Smooth muscle cell (in vitro differentiated cells): ENCODE results near the gene ATP9A. TPM values are rescaled to one million over a fixed set of nuclear protein-coding genes. Genes with fewer than 3 reads are reported as not detected.

Experiments
- DNase-seq: peaks from one replicate; lab custom pipeline; 2025; ENCODE audit not compliant: unreplicated experiment; lab: John Stamatoyannopoulos, UW
- H2AFZ ChIP-seq: fragments of 200-600 bp; sonication (generic); 2 replicates; pipeline ENCODE4 v1.6.0; 2016; ENCODE audit warnings: antibody characterized with exemption, low read depth, mild to moderate bottlenecking
- H3F3A ChIP-seq: fragments of 200-600 bp; sonication (generic); 2 replicates; pipeline ENCODE4 v1.6.0; 2017; ENCODE audit warnings: antibody characterized with exemption, low read depth
- H3K27ac ChIP-seq: fragments of 200-600 bp; sonication (generic); 2 replicates; pipeline ENCODE4 v1.5.1; 2016; ENCODE audit warnings: low read depth, mild to moderate bottlenecking
- H3K27me3 ChIP-seq: fragments of 200-600 bp; sonication (generic); 2 replicates; pipeline ENCODE4 v1.6.1; 2016; ENCODE audit warnings: low read depth, mild to moderate bottlenecking
- H3K36me3 ChIP-seq: fragments of 200-600 bp; sonication (generic); 2 replicates; pipeline ENCODE4 v1.5.1; 2016; ENCODE audit warnings: low read depth
- H3K4me1 ChIP-seq: fragments of 200-600 bp; sonication (generic); 2 replicates; pipeline ENCODE4 v1.5.1; 2016; ENCODE audit warnings: low read depth
- H3K4me2 ChIP-seq: fragments of 200-600 bp; sonication (generic); 2 replicates; pipeline ENCODE4 v1.6.0; 2016; ENCODE audit warnings: mild to moderate bottlenecking
- H3K4me3 ChIP-seq: fragments of 200-600 bp; sonication (generic); 2 replicates; pipeline ENCODE4 v1.5.1; 2016; ENCODE audit warnings: mild to moderate bottlenecking
- H3K79me2 ChIP-seq: fragments of 200-600 bp; sonication (generic); 2 replicates; pipeline ENCODE4 v1.6.0; 2016; ENCODE audit warnings: low read depth, mild to moderate bottlenecking
- H3K9ac ChIP-seq: fragments of 200-600 bp; sonication (generic); 2 replicates; pipeline ENCODE4 v1.6.0; 2016; ENCODE audit warnings: low read depth
- H3K9me3 ChIP-seq: fragments of 200-600 bp; sonication (generic); replicated peaks from 2 replicates; pipeline ENCODE4 v1.5.1; 2016; ENCODE audit warnings: low read depth
- H4K20me1 ChIP-seq: fragments of 200-600 bp; sonication (generic); 2 replicates; pipeline ENCODE4 v1.6.0; 2016; ENCODE audit warnings: low read depth
- WGBS: methylation state at CpG from one replicate; pipeline ENCODE4 v1.1.7; 2016; ENCODE audit warnings: low lambda C conversion rate; 5-methylcytosine and 5-hydroxymethylcytosine counted together
- polyA plus RNA-seq: library from polyadenylated mRNA; unstranded; fragments of >200 nt; fragmentation: Nextera tagmentation; extraction: Ambion mirVana; gene quantifications from 2 replicates; pipeline ENCODE4 v1.2.1, GENCODE V29; 2016
- total RNA-seq: library from RNA; depleted of rRNA; stranded (reverse); fragments of >200 nt; gene quantifications from 2 replicates; pipeline ENCODE4 v1.2.3, GENCODE V29; 2014
- TF ChIP-seq, protein P1 (sequence below): fragments of 200-600 bp; sonication (generic); IDR thresholded peaks from 2 replicates; pipeline ENCODE4 v1.5.1; 2017; ENCODE audit warnings: borderline replicate concordance, mild to moderate bottlenecking, antibody characterized with exemption; ENCODE audit not compliant: insufficient read depth, poor library complexity, severe bottlenecking

The ATP9A gene
- total and polyA plus RNA-seq, 2 experiments from 2014 or later: 3.4 to 8.0 TPM

DNA sequence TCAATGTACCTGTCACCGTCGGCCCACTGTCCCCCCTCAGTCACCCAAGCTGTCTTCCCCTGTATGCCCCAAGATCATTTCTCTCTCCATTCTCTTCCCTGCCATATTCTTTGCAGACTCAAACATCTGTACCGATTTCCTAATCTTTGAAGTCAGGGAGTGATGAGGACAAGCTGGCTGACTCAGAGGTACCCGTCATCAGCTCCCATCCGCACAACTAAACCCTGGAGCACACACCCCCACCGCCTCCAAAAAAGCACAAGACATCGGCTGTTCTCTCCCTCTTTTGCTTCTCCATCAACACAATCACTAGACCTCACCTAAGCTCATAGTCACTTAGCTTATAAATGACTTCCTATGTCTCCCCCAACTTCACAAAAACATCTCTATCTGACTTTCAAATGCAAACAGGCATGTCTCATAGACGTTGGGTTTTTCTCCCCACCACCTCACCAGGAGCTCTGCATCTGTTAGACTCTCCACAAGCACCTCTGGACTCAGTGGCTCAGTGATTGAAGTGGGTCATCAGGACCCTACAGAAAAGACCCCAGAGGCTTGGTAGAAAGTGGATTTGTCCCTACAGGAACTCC, 214.2 kb downstream of the ATP9A start:
- Histone ChIP-seq H3K36me3 (no peaks in the 10 kb centered on the region), H2AFZ (no peak overlapping the region), H3K27ac (peak overlapping the region; percentile 31), H4K20me1 (peaks cover 10% of the 10 kb centered on the region), H3K4me2 (no peak overlapping the region), H3K4me3 (no peak overlapping the region), H3F3A (no peaks in the 10 kb centered on the region), H3K9ac (no peak overlapping the region), H3K27me3 (no peaks in the 10 kb centered on the region), H3K4me1 (no peaks in the 10 kb centered on the region), H3K79me2 (peaks cover 52% of the 10 kb centered on the region), H3K9me3 (no peaks in the 10 kb centered on the region)
- TF ChIP-seq, protein P1, sequence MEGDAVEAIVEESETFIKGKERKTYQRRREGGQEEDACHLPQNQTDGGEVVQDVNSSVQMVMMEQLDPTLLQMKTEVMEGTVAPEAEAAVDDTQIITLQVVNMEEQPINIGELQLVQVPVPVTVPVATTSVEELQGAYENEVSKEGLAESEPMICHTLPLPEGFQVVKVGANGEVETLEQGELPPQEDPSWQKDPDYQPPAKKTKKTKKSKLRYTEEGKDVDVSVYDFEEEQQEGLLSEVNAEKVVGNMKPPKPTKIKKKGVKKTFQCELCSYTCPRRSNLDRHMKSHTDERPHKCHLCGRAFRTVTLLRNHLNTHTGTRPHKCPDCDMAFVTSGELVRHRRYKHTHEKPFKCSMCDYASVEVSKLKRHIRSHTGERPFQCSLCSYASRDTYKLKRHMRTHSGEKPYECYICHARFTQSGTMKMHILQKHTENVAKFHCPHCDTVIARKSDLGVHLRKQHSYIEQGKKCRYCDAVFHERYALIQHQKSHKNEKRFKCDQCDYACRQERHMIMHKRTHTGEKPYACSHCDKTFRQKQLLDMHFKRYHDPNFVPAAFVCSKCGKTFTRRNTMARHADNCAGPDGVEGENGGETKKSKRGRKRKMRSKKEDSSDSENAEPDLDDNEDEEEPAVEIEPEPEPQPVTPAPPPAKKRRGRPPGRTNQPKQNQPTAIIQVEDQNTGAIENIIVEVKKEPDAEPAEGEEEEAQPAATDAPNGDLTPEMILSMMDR: no peak
- WGBS: 57% methylated on average over 8 of the region's 8 CpGs
- no peak for DNase-seq

DNA sequence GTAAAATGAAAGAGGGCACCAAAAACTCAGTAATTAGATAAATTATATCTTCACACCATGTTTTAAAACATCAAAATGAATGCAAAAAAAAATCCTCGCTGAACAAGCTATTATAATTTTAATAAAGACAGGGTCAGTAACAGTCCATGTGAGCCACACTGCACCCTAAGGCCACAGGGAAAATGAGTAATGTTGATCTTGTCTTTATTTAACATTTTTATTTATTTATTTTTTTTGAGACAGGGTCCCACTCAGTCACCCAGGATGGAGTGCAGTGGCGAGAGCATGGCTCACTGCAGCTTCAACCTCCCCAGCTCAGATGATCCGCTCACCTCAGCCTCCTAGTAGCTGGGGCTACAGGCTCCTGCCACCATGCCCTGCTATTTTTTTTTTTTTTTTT, 217.0 kb downstream of the ATP9A start:
- H3F3A ChIP-seq: no peaks in the 10 kb centered on the region
- H3K27ac ChIP-seq: no peak overlapping the region
- peaks cover 31% of the 10 kb centered on the region for H3K79me2 ChIP-seq
- no peak overlapping the region for H3K9ac ChIP-seq
- 95% methylated on average over 3 of the region's 3 CpGs for WGBS
- no peak overlapping the region for H3K4me2 ChIP-seq
- no peaks in the 10 kb centered on the region for H3K4me1 ChIP-seq
- H3K27me3 ChIP-seq: no peaks in the 10 kb centered on the region
- no peak overlapping the region for H2AFZ ChIP-seq
- no peak for DNase-seq
- no peak overlapping the region for H3K4me3 ChIP-seq
- no peaks in the 10 kb centered on the region for H3K9me3 ChIP-seq
- H4K20me1 ChIP-seq: peaks cover 6% of the 10 kb centered on the region
- TF ChIP-seq, protein P1: no peak
- no peaks in the 10 kb centered on the region for H3K36me3 ChIP-seq

DNA sequence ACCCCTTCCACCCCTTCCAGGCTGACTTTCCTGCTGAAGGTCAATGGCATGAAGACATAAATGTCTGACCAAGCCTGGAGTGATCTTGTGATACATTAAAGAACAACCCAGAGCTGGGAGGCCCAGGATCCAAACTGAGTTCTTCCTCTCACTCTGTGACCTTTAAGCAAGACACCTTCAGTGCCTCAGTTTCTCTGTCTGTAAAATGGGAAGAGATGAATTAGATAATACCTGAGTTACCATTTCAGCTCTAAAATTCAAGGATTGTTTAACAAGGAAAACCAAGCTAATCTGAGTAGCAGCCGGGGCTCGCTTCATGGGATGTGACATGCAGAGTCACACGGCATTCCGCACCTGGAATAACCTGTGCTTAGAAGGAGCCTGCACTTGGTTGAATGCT, 218.7 kb downstream of the ATP9A start:
- Histone ChIP-seq H3K4me3 (no peak overlapping the region), H3K79me2 (peaks cover 23% of the 10 kb centered on the region), H3K4me1 (no peaks in the 10 kb centered on the region), H2AFZ (no peak overlapping the region), H3K9ac (no peak overlapping the region), H4K20me1 (peaks cover 6% of the 10 kb centered on the region), H3K27ac (no peak overlapping the region), H3K9me3 (no peaks in the 10 kb centered on the region), H3K4me2 (no peak overlapping the region), H3K27me3 (no peaks in the 10 kb centered on the region), H3F3A (no peaks in the 10 kb centered on the region), H3K36me3 (no peaks in the 10 kb centered on the region)
- WGBS: 98% methylated on average over 4 of the region's 4 CpGs
- no peak for DNase-seq
- TF ChIP-seq, protein P1: no peak

DNA sequence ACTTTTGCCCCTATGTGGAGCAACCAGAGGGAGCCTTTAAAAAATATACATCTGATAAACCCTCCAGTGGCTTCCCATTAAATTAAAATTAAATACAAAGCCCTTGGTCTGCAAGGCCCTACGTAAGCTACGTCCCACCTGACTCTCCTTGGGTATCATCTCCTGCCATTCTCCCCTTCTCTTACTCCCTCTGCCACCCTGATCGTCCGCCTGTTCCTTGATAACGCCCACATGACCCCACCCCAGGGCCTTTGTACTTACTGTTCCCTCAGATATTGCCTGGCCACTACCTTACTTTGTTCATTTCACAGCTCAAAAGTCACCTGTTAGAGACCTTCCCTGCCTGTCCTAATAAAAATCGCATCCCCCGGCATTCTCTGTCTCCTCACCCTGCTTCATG, 220.2 kb downstream of the ATP9A start:
- DNase-seq: no peak
- Histone ChIP-seq H3K4me2 (no peak overlapping the region), H3F3A (peaks cover 2% of the 10 kb centered on the region), H2AFZ (no peak overlapping the region), H3K9ac (no peak overlapping the region), H3K4me1 (peaks cover 2% of the 10 kb centered on the region), H3K27me3 (no peaks in the 10 kb centered on the region), H3K9me3 (no peaks in the 10 kb centered on the region), H4K20me1 (peaks cover 10% of the 10 kb centered on the region), H3K4me3 (no peak overlapping the region), H3K79me2 (peaks cover 23% of the 10 kb centered on the region), H3K27ac (no peak overlapping the region), H3K36me3 (no peaks in the 10 kb centered on the region)
- TF ChIP-seq, protein P1: no peak
- whole genome bisulfite sequencing: 90% methylated on average over 7 of the region's 7 CpGs
